ENCODE measurements around the gene SLC5A10.
"Not testable (repeated sequence)": the region's sequence is repeated elsewhere in the genome, so short reads cannot be mapped to it uniquely, and the experiment has no call there.

SLC5A10 gene

GRCh38 chr17:19048826-19049225 is 96.9 kb downstream of the SLC5A10 start:
- not testable (repeated sequence) for H3K18ac ChIP-seq (ENCODE audit: low read length); H3K9ac ChIP-seq (ENCODE audit: low read depth, low read length, poor library complexity); H3K9me3 ChIP-seq (replicated peaks in 1 of 2; ENCODE audit: control insufficient read depth in 2 of 2, insufficient read depth in 1 of 2, low read depth in 1 of 2, low read length in 2 of 2); H4K91ac ChIP-seq (ENCODE audit: low read depth, low read length, poor library complexity); DNase-seq (ENCODE audit: low spot score); H3K27me3 ChIP-seq (ENCODE audit: control insufficient read depth in 3 of 3, insufficient read depth in 3 of 3, low read depth in 1 of 3, low read length in 3 of 3); H3K4ac ChIP-seq (ENCODE audit: low read length); H3K36me3 ChIP-seq (replicated peaks in 1 of 2; ENCODE audit: control insufficient read depth in 2 of 2, insufficient read depth in 2 of 2, low read length in 2 of 2); H3K79me1 ChIP-seq (ENCODE audit: low read depth, low read length); H3K4me3 ChIP-seq (ENCODE audit: low read length in 2 of 2); H3K14ac ChIP-seq (ENCODE audit: low read length); H2BK5ac ChIP-seq (ENCODE audit: low read length); H2BK15ac ChIP-seq (ENCODE audit: low read length); H3K4me2 ChIP-seq (ENCODE audit: insufficient read depth, low read length, poor library complexity, severe bottlenecking); H3K27ac ChIP-seq (replicated peaks; ENCODE audit: low read length); H2BK120ac ChIP-seq (ENCODE audit: low read depth, low read length); H2AK5ac ChIP-seq (ENCODE audit: low read depth, low read length); H3K23ac ChIP-seq (ENCODE audit: low read depth, low read length, poor library complexity); H2AFZ ChIP-seq (ENCODE audit: low read length); H3K4me1 ChIP-seq (ENCODE audit: control insufficient read depth in 2 of 2, insufficient read depth in 1 of 2, low read depth in 1 of 2, low read length in 2 of 2); H2BK12ac ChIP-seq (ENCODE audit: low read length); H4K8ac ChIP-seq (ENCODE audit: low read depth, low read length)
- WGBS, 2 donors (ENCODE audit: extremely low coverage in 2 of 2, insufficient read length in 2 of 2, insufficient replicate concordance in 1 of 2), result no CpG with 5 or more reads among the region's 7 CpGs

GRCh38 chr17:19055447-19055846 is 103.5 kb downstream of the SLC5A10 start:
- H2BK15ac ChIP-seq (ENCODE audit: low read length); H3K4me2 ChIP-seq (ENCODE audit: insufficient read depth, low read length, poor library complexity, severe bottlenecking); H3K27me3 ChIP-seq (ENCODE audit: control insufficient read depth in 3 of 3, insufficient read depth in 3 of 3, low read depth in 1 of 3, low read length in 3 of 3); H3K36me3 ChIP-seq (replicated peaks in 1 of 2; ENCODE audit: control insufficient read depth in 2 of 2, insufficient read depth in 2 of 2, low read length in 2 of 2); H3K14ac ChIP-seq (ENCODE audit: low read length); H3K9me3 ChIP-seq (replicated peaks in 1 of 2; ENCODE audit: control insufficient read depth in 2 of 2, insufficient read depth in 1 of 2, low read depth in 1 of 2, low read length in 2 of 2); H4K91ac ChIP-seq (ENCODE audit: low read depth, low read length, poor library complexity); H4K8ac ChIP-seq (ENCODE audit: low read depth, low read length); H3K9ac ChIP-seq (ENCODE audit: low read depth, low read length, poor library complexity); H2BK120ac ChIP-seq (ENCODE audit: low read depth, low read length); H3K27ac ChIP-seq (replicated peaks; ENCODE audit: low read length); H2BK5ac ChIP-seq (ENCODE audit: low read length); H3K4ac ChIP-seq (ENCODE audit: low read length); DNase-seq (ENCODE audit: low spot score); H3K4me1 ChIP-seq (ENCODE audit: control insufficient read depth in 2 of 2, insufficient read depth in 1 of 2, low read depth in 1 of 2, low read length in 2 of 2); H2AK5ac ChIP-seq (ENCODE audit: low read depth, low read length); H2BK12ac ChIP-seq (ENCODE audit: low read length); H3K18ac ChIP-seq (ENCODE audit: low read length); H2AFZ ChIP-seq (ENCODE audit: low read length); H3K79me1 ChIP-seq (ENCODE audit: low read depth, low read length); H3K4me3 ChIP-seq (ENCODE audit: low read length in 2 of 2); H3K23ac ChIP-seq (ENCODE audit: low read depth, low read length, poor library complexity): not testable (repeated sequence)
- no CpG with 5 or more reads among the region's 12 CpGs for WGBS, 2 donors (ENCODE audit: extremely low coverage in 2 of 2, insufficient read length in 2 of 2, insufficient replicate concordance in 1 of 2)

- H3K27me3 ChIP-seq (ENCODE audit: control insufficient read depth in 3 of 3, insufficient read depth in 3 of 3, low read depth in 1 of 3, low read length in 3 of 3); H3K23ac ChIP-seq (ENCODE audit: low read depth, low read length, poor library complexity); H3K36me3 ChIP-seq (replicated peaks in 1 of 2; ENCODE audit: control insufficient read depth in 2 of 2, insufficient read depth in 2 of 2, low read length in 2 of 2); H2BK5ac ChIP-seq (ENCODE audit: low read length); H2AFZ ChIP-seq (ENCODE audit: low read length); H3K4ac ChIP-seq (ENCODE audit: low read length); H3K4me3 ChIP-seq (ENCODE audit: low read length in 2 of 2); H3K14ac ChIP-seq (ENCODE audit: low read length); H3K9me3 ChIP-seq (replicated peaks in 1 of 2; ENCODE audit: control insufficient read depth in 2 of 2, insufficient read depth in 1 of 2, low read depth in 1 of 2, low read length in 2 of 2); H2BK15ac ChIP-seq (ENCODE audit: low read length); H2AK5ac ChIP-seq (ENCODE audit: low read depth, low read length); H2BK12ac ChIP-seq (ENCODE audit: low read length); H2BK120ac ChIP-seq (ENCODE audit: low read depth, low read length); H3K9ac ChIP-seq (ENCODE audit: low read depth, low read length, poor library complexity); H3K4me1 ChIP-seq (ENCODE audit: control insufficient read depth in 2 of 2, insufficient read depth in 1 of 2, low read depth in 1 of 2, low read length in 2 of 2); H4K91ac ChIP-seq (ENCODE audit: low read depth, low read length, poor library complexity); DNase-seq (ENCODE audit: low spot score); H4K8ac ChIP-seq (ENCODE audit: low read depth, low read length); H3K27ac ChIP-seq (replicated peaks; ENCODE audit: low read length); H3K79me1 ChIP-seq (ENCODE audit: low read depth, low read length); H3K18ac ChIP-seq (ENCODE audit: low read length); H3K4me2 ChIP-seq (ENCODE audit: insufficient read depth, low read length, poor library complexity, severe bottlenecking): not testable (repeated sequence)
- WGBS, 2 donors (ENCODE audit: extremely low coverage in 2 of 2, insufficient read length in 2 of 2, insufficient replicate concordance in 1 of 2), result no CpG with 5 or more reads among the region's 51 CpGs
Measured at GRCh38 chr17:19062009-19062717, 110.2 kb downstream of the SLC5A10 start.

- H3K23ac ChIP-seq (ENCODE audit: low read depth, low read length, poor library complexity); H2AK5ac ChIP-seq (ENCODE audit: low read depth, low read length); H3K4me2 ChIP-seq (ENCODE audit: insufficient read depth, low read length, poor library complexity, severe bottlenecking); H2BK15ac ChIP-seq (ENCODE audit: low read length); H2BK5ac ChIP-seq (ENCODE audit: low read length); H3K27me3 ChIP-seq (ENCODE audit: control insufficient read depth in 3 of 3, insufficient read depth in 3 of 3, low read depth in 1 of 3, low read length in 3 of 3); H3K4me1 ChIP-seq (ENCODE audit: control insufficient read depth in 2 of 2, insufficient read depth in 1 of 2, low read depth in 1 of 2, low read length in 2 of 2); H3K79me1 ChIP-seq (ENCODE audit: low read depth, low read length); H3K4ac ChIP-seq (ENCODE audit: low read length); H3K36me3 ChIP-seq (replicated peaks in 1 of 2; ENCODE audit: control insufficient read depth in 2 of 2, insufficient read depth in 2 of 2, low read length in 2 of 2); H3K27ac ChIP-seq (replicated peaks; ENCODE audit: low read length); H2BK12ac ChIP-seq (ENCODE audit: low read length); H3K9me3 ChIP-seq (replicated peaks in 1 of 2; ENCODE audit: control insufficient read depth in 2 of 2, insufficient read depth in 1 of 2, low read depth in 1 of 2, low read length in 2 of 2); H3K4me3 ChIP-seq (ENCODE audit: low read length in 2 of 2); H3K18ac ChIP-seq (ENCODE audit: low read length); H3K14ac ChIP-seq (ENCODE audit: low read length); H4K8ac ChIP-seq (ENCODE audit: low read depth, low read length); DNase-seq (ENCODE audit: low spot score); H2AFZ ChIP-seq (ENCODE audit: low read length); H3K9ac ChIP-seq (ENCODE audit: low read depth, low read length, poor library complexity); H2BK120ac ChIP-seq (ENCODE audit: low read depth, low read length); H4K91ac ChIP-seq (ENCODE audit: low read depth, low read length, poor library complexity): not testable (repeated sequence)
- WGBS, 2 donors (ENCODE audit: extremely low coverage in 2 of 2, insufficient read length in 2 of 2, insufficient replicate concordance in 1 of 2), result no CpG with 5 or more reads among the region's 20 CpGs
Measured at GRCh38 chr17:19062718-19063325, 110.9 kb downstream of the SLC5A10 start.

All from neuronal stem cell (in vitro differentiated cells).